Testis (tissue), 2 donors: ENCODE results near the gene LGALS13.

ENCODE experiments used
- CTCF ChIP-seq, 3 experiments: fragments of 450-650 bp in 2 of 3; fragments of 200-600 bp in 1 of 3; sonication (generic) in 1 of 3; IDR thresholded peaks; one replicate each; pipeline ENCODE4 v1.5.1; 2016 to 2019; ENCODE audit warnings: antibody characterized with exemption in 3 of 3, mild to moderate bottlenecking in 2 of 3, moderate library complexity in 1 of 3
- POLR2A ChIP-seq: fragments of 450-650 bp; IDR thresholded peaks from one replicate; pipeline ENCODE4 v1.6.1; 2017; ENCODE audit warnings: antibody characterized with exemption, mild to moderate bottlenecking, moderate library complexity

- TF ChIP-seq POLR2A (no peak), CTCF (IDR thresholded peaks at IDR 0.05) (no peak)
Observed at GRCh38 chr19:39643591-39643990, 41.3 kb downstream of the LGALS13 start.
